WTC11 (cell line): ENCODE results near the gene RPS21.

ENCODE experiments used
- HMGA2 ChIP-seq: fragments of 250-450 bp; sonication (Bioruptor Pico); IDR thresholded peaks from 2 replicates; pipeline ENCODE4 v1.4.0; 2021; ENCODE audit warnings: mild to moderate bottlenecking, moderate library complexity
- TF ChIP-seq, protein P1 (sequence below): fragments of 200-600 bp; IDR thresholded peaks from 2 replicates; pipeline ENCODE4 v1.8.0; 2022; ENCODE audit warnings: antibody characterized with exemption

DNA sequence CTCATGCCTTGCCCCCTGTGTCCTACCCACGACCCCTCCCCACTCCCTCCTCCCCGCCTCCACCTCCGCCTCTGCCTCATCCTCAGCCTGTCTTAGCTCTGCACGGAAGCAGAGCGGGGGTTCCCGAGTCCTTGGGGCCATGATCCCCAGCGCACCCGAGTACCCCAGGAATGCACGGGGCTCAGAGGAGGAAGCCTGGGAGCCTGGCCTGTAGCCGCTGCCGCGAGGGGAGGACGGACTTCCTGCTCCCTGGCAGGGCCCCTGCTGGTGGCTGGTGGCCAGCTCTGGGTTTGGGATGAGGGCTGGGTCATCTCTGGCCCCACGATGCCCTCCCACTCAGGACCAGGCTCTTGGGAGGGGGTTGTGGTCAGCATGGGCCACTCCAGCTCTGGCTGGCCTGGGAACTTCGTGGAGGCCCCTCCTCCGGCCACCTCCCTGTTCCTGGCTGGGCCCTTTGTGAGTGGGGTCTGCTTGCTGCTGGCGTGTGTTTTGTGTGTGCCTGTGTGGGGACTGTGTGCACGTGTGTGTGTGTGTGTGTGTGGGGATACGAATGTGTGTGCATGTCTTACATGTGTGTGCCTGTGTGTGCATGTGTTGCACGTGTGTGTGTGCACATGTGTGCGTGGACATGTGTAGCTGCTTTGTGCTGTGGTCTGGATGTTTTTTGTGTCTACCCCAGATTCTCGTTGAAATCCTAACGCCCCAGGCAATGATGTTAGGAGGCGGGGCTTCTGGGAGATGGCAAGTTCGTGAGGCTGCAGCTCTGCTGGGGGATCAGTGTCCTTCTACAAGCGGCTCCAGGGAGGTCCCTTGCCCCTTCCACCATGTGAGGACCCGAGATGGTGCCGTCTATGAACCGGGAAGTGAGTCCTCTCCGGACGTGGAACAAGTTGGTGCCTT lies 41.7 kb downstream of the RPS21 start:
- no peak for TF ChIP-seq HMGA2 (CRISPR knock-in tag)
- TF ChIP-seq, protein P1, sequence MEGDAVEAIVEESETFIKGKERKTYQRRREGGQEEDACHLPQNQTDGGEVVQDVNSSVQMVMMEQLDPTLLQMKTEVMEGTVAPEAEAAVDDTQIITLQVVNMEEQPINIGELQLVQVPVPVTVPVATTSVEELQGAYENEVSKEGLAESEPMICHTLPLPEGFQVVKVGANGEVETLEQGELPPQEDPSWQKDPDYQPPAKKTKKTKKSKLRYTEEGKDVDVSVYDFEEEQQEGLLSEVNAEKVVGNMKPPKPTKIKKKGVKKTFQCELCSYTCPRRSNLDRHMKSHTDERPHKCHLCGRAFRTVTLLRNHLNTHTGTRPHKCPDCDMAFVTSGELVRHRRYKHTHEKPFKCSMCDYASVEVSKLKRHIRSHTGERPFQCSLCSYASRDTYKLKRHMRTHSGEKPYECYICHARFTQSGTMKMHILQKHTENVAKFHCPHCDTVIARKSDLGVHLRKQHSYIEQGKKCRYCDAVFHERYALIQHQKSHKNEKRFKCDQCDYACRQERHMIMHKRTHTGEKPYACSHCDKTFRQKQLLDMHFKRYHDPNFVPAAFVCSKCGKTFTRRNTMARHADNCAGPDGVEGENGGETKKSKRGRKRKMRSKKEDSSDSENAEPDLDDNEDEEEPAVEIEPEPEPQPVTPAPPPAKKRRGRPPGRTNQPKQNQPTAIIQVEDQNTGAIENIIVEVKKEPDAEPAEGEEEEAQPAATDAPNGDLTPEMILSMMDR: no peak
